Measurements from ENCODE around the gene MAPT.

GRCh38 chr17:45850011-45850410 lies 44.3 kb upstream of the MAPT start:
- TF ChIP-seq CTCF (IDR thresholded peaks at IDR 0.05) (no peak), POLR2AphosphoS5 (IDR thresholded peaks at IDR 0.05; ENCODE audit: insufficient read depth in 1 of 2, low read depth in 1 of 2) (no peak)
